Measurements from ENCODE around the gene NAGPA. TPM values are rescaled to one million over a fixed set of nuclear protein-coding genes. Genes with fewer than 3 reads are reported as not detected.

Gene NAGPA
- total and polyA plus RNA-seq, 7 experiments from 2014 or later: 17.8 to 42.9 (median 34.1) TPM

DNA sequence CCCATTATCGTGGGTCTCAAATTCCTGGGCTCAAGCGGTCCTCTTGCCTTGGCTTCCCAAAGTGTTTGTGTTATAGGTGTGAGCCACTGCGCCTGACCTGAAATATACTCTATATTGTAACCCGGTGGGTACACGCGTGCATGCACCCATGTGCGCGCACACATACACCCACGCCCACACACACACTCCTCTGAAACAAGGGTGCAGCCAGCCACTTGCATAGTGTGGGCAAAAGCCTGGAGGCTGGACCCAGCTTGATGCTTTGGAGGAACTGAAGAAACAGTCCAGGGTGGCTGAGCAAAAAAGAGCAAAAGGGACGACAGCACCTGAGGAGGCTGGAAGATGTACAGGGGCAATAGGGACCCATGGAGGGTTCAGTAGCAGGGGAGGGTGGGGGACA, 29.9 kb downstream of the NAGPA start:
- H3K9me3 Mint-ChIP-seq: no peaks in the 10 kb centered on the region
- H3K27me3 Mint-ChIP-seq: peaks cover 0 to 6% (median 3%) of the 10 kb centered on the region in 5 donors
- no peaks in the 10 kb centered on the region for H3K27me3 ChIP-seq (ENCODE audit: control insufficient read depth in 2 of 2, insufficient read depth in 2 of 2, low read length in 2 of 2)
- no peaks in the 10 kb centered on the region for H3K36me3 Mint-ChIP-seq
- no peak overlapping the region for H3K27ac Mint-ChIP-seq
- no peaks in the 10 kb centered on the region for H3K4me1 Mint-ChIP-seq
- no peaks in the 10 kb centered on the region for H3K9me3 ChIP-seq (ENCODE audit: control insufficient read depth in 2 of 3, low read length in 3 of 3)
- intact Hi-C loops (cut with micrococcal nuclease): no loop called here
- no peak overlapping the region for H3K4me3 Mint-ChIP-seq
- H3K4me1 ChIP-seq (ENCODE audit: control insufficient read depth in 2 of 2, insufficient read depth in 2 of 2, low read length in 2 of 2): no peaks in the 10 kb centered on the region
- CTCF ChIA-PET: interaction anchor here (0.6 kb wide), 1 partner anchor 851 kb away, joined by 3 read pairs; no protein-coding TSS in a partner anchor
- no peak for DNase-seq
- no peak overlapping the region for H3K4me3 ChIP-seq (ENCODE audit: low read length)
- no peak overlapping the region for H3K27ac ChIP-seq (ENCODE audit: low read depth, low read length)
- no peak for ATAC-seq
- H3K36me3 ChIP-seq (ENCODE audit: control insufficient read depth in 2 of 3, insufficient read depth in 3 of 3, low read length in 3 of 3): no peaks in the 10 kb centered on the region
- POLR2A ChIA-PET: no interaction called here

DNA sequence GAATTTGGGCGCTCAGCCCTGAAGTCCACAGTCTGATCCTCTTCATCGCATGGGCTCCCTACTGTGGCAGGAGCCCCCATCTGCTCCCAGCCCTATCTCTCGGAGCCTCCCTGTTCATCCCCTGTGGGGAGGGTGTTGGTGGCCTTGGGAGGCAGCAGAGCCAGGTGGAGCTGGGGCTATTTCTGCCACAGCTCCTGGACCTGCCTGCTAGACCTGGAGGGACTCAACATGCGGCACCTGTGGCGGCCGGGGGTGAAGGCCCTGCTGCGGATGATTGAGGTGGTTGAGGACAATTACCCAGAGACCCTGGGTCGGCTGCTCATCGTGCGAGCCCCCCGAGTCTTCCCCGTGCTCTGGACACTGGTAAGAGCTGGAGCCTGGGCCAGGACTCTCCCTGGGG, 30.5 kb downstream of the NAGPA start:
- Mint-ChIP-seq H3K27ac (no peak overlapping the region), H3K4me1 (no peaks in the 10 kb centered on the region), H3K4me3 (no peak overlapping the region), H3K27me3 (peaks cover 0 to 9% (median 4%) of the 10 kb centered on the region in 5 donors), H3K9me3 (no peaks in the 10 kb centered on the region), H3K36me3 (no peaks in the 10 kb centered on the region)
- Histone ChIP-seq H3K4me3 (ENCODE audit: low read length) (no peak overlapping the region), H3K36me3 (ENCODE audit: control insufficient read depth in 2 of 3, insufficient read depth in 3 of 3, low read length in 3 of 3) (no peaks in the 10 kb centered on the region), H3K27ac (ENCODE audit: low read depth, low read length) (no peak overlapping the region), H3K27me3 (ENCODE audit: control insufficient read depth in 2 of 2, insufficient read depth in 2 of 2, low read length in 2 of 2) (no peaks in the 10 kb centered on the region), H3K9me3 (ENCODE audit: control insufficient read depth in 2 of 3, low read length in 3 of 3) (no peaks in the 10 kb centered on the region), H3K4me1 (ENCODE audit: control insufficient read depth in 2 of 2, insufficient read depth in 2 of 2, low read length in 2 of 2) (no peaks in the 10 kb centered on the region)
- ChIA-PET POLR2A (no interaction called here), CTCF (no interaction called here)
- intact Hi-C loops (cut with micrococcal nuclease): no loop called here
- DNase-seq: no peak
- no peak for ATAC-seq

DNA sequence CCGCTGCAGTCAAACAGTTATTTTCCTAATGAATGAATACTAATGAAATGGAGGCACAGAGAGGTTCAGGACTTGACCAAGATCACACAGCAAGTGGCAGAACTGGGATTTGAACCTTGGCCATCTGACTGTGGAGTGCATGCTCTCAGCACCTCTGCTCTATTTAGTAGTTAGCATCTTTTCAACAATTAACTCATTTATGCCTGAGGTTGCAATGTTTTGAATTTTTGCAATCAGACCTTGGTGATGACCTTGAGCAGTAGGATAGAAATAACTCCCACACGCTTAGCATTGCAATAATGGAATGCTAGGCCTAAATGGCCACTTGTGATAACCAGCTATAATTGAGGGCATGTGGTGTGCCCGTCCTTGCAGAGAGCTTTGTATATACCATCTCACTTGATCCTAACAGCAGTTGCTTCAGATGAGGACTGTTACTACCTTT, 31.0 kb downstream of the NAGPA start:
- H3K4me1 ChIP-seq (ENCODE audit: control insufficient read depth in 2 of 2, insufficient read depth in 2 of 2, low read length in 2 of 2): no peaks in the 10 kb centered on the region
- H3K36me3 ChIP-seq (ENCODE audit: control insufficient read depth in 2 of 3, insufficient read depth in 3 of 3, low read length in 3 of 3): no peaks in the 10 kb centered on the region
- Mint-ChIP-seq H3K27ac (no peak overlapping the region), H3K27me3 (peaks cover 0 to 9% (median 4%) of the 10 kb centered on the region in 5 donors), H3K4me1 (no peaks in the 10 kb centered on the region), H3K9me3 (no peaks in the 10 kb centered on the region), H3K4me3 (no peak overlapping the region), H3K36me3 (no peaks in the 10 kb centered on the region)
- ChIA-PET POLR2A (no interaction called here), CTCF (interaction anchor here (0.5 kb wide), 1 partner anchor 49 kb away, joined by 4 read pairs; no protein-coding TSS in a partner anchor)
- ATAC-seq (no peak), DNase-seq (no peak)
- no peak overlapping the region for H3K4me3 ChIP-seq (ENCODE audit: low read length)
- no peak overlapping the region for H3K27ac ChIP-seq (ENCODE audit: low read depth, low read length)
- H3K27me3 ChIP-seq (ENCODE audit: control insufficient read depth in 2 of 2, insufficient read depth in 2 of 2, low read length in 2 of 2): no peaks in the 10 kb centered on the region
- no peaks in the 10 kb centered on the region for H3K9me3 ChIP-seq (ENCODE audit: control insufficient read depth in 2 of 3, low read length in 3 of 3)
- intact Hi-C loops (cut with micrococcal nuclease): no loop called here

DNA sequence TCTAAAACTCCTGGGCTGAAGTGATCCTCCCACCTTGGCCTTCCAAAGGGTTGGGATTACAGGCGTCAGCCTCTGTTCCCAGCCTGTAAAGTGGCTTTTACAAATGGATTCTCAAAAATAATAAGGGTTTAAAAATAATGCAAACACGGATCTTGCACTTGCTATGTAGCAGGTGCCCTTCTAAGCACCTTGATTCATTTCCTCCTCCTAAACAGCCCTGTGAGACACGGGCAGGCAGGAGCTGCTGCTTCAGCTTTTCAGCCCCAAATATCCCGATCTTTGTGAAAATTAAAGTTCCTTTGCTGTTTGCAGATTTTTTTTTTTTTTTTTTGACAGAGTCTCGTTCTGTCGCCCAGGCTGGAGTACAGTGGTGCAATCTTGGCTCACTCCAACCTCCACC, 31.7 kb downstream of the NAGPA start:
- no peak overlapping the region for H3K27ac ChIP-seq (ENCODE audit: low read depth, low read length)
- no peaks in the 10 kb centered on the region for H3K9me3 Mint-ChIP-seq
- DNase-seq (no peak), ATAC-seq (no peak)
- H3K27me3 ChIP-seq (ENCODE audit: control insufficient read depth in 2 of 2, insufficient read depth in 2 of 2, low read length in 2 of 2): no peaks in the 10 kb centered on the region
- H3K27ac Mint-ChIP-seq: no peak overlapping the region
- H3K27me3 Mint-ChIP-seq: peaks cover 0 to 14% (median 5%) of the 10 kb centered on the region in 5 donors
- H3K4me1 ChIP-seq (ENCODE audit: control insufficient read depth in 2 of 2, insufficient read depth in 2 of 2, low read length in 2 of 2): no peaks in the 10 kb centered on the region
- CTCF ChIA-PET: interaction anchor here (0.5 kb wide), 1 partner anchor 48 kb away, joined by 4 read pairs; no protein-coding TSS in a partner anchor
- H3K9me3 ChIP-seq (ENCODE audit: control insufficient read depth in 2 of 3, low read length in 3 of 3): no peaks in the 10 kb centered on the region
- H3K4me3 Mint-ChIP-seq: no peak overlapping the region
- intact Hi-C loops (cut with micrococcal nuclease): no loop called here
- POLR2A ChIA-PET: no interaction called here
- H3K36me3 Mint-ChIP-seq: no peaks in the 10 kb centered on the region
- H3K36me3 ChIP-seq (ENCODE audit: control insufficient read depth in 2 of 3, insufficient read depth in 3 of 3, low read length in 3 of 3): no peaks in the 10 kb centered on the region
- no peak overlapping the region for H3K4me3 ChIP-seq (ENCODE audit: low read length)
- no peaks in the 10 kb centered on the region for H3K4me1 Mint-ChIP-seq

DNA sequence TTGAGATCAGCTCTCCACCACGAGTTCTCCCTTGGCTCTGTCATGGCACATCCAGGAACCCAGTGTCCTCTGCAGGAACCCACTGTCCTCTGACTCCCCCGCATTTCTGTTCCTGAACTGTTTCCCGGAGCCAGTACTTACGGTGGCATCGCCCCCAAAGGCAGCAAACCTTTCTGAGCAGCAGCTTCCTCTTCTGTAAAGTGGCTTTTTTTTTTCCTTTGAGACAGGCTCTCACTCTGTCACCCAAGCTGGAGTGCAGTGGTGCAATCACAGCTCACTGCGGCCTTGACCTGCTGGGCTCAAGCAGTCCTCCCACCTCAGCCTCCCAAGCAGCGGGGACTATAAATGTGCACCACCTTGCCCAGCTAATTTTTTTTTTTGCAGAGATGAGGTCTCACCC, 32.2 kb downstream of the NAGPA start:
- Histone ChIP-seq H3K27me3 (ENCODE audit: control insufficient read depth in 2 of 2, insufficient read depth in 2 of 2, low read length in 2 of 2) (no peaks in the 10 kb centered on the region), H3K27ac (ENCODE audit: low read depth, low read length) (no peak overlapping the region), H3K9me3 (ENCODE audit: control insufficient read depth in 2 of 3, low read length in 3 of 3) (no peaks in the 10 kb centered on the region), H3K4me3 (ENCODE audit: low read length) (no peak overlapping the region), H3K4me1 (ENCODE audit: control insufficient read depth in 2 of 2, insufficient read depth in 2 of 2, low read length in 2 of 2) (no peaks in the 10 kb centered on the region), H3K36me3 (ENCODE audit: control insufficient read depth in 2 of 3, insufficient read depth in 3 of 3, low read length in 3 of 3) (no peaks in the 10 kb centered on the region)
- no peaks in the 10 kb centered on the region for H3K4me1 Mint-ChIP-seq
- CTCF ChIA-PET: interaction anchor here (0.7 kb wide), 1 partner anchor 60 kb away, joined by 3 read pairs; no protein-coding TSS in a partner anchor
- no peaks in the 10 kb centered on the region for H3K9me3 Mint-ChIP-seq
- no peak for DNase-seq
- H3K27me3 Mint-ChIP-seq: peaks cover 0 to 14% (median 9%) of the 10 kb centered on the region in 5 donors
- H3K27ac Mint-ChIP-seq: no peak overlapping the region
- no peaks in the 10 kb centered on the region for H3K36me3 Mint-ChIP-seq
- ATAC-seq: no peak
- intact Hi-C loops (cut with micrococcal nuclease): no loop called here
- H3K4me3 Mint-ChIP-seq: no peak overlapping the region
- POLR2A ChIA-PET: no interaction called here

DNA sequence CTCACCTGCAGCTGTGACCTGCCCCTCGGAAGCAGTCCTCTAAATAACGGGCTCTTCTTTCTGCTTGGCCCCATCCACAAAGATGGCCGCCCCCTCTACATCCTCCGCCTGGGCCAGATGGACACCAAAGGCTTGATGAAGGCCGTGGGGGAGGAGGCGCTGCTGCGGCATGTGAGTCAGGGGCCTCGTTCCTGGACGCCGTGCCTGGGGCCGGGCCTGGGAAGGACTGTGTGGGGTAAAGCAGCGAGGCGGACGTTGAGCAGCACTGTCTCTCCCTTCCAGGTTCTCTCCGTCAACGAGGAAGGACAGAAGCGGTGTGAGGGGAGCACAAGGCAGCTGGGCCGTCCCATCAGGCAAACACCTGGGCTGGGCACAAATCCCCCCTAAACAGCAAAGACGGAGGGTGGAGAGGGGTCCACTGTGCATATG, 33.1 kb downstream of the NAGPA start:
- Histone ChIP-seq H3K27ac (ENCODE audit: low read depth, low read length) (no peak overlapping the region), H3K4me3 (ENCODE audit: low read length) (no peak overlapping the region), H3K9me3 (ENCODE audit: control insufficient read depth in 2 of 3, low read length in 3 of 3) (no peaks in the 10 kb centered on the region), H3K27me3 (ENCODE audit: control insufficient read depth in 2 of 2, insufficient read depth in 2 of 2, low read length in 2 of 2) (no peaks in the 10 kb centered on the region), H3K4me1 (ENCODE audit: control insufficient read depth in 2 of 2, insufficient read depth in 2 of 2, low read length in 2 of 2) (no peaks in the 10 kb centered on the region), H3K36me3 (ENCODE audit: control insufficient read depth in 2 of 3, insufficient read depth in 3 of 3, low read length in 3 of 3) (no peaks in the 10 kb centered on the region)
- Mint-ChIP-seq H3K27ac (no peak overlapping the region), H3K36me3 (no peaks in the 10 kb centered on the region), H3K27me3 (peaks cover 0 to 21% (median 17%) of the 10 kb centered on the region in 5 donors), H3K4me1 (no peaks in the 10 kb centered on the region), H3K9me3 (no peaks in the 10 kb centered on the region), H3K4me3 (no peak overlapping the region)
- CTCF ChIA-PET: no interaction called here
- no peak for DNase-seq
- POLR2A ChIA-PET: no interaction called here
- intact Hi-C loops (cut with micrococcal nuclease): no loop called here
- no peak for ATAC-seq

DNA sequence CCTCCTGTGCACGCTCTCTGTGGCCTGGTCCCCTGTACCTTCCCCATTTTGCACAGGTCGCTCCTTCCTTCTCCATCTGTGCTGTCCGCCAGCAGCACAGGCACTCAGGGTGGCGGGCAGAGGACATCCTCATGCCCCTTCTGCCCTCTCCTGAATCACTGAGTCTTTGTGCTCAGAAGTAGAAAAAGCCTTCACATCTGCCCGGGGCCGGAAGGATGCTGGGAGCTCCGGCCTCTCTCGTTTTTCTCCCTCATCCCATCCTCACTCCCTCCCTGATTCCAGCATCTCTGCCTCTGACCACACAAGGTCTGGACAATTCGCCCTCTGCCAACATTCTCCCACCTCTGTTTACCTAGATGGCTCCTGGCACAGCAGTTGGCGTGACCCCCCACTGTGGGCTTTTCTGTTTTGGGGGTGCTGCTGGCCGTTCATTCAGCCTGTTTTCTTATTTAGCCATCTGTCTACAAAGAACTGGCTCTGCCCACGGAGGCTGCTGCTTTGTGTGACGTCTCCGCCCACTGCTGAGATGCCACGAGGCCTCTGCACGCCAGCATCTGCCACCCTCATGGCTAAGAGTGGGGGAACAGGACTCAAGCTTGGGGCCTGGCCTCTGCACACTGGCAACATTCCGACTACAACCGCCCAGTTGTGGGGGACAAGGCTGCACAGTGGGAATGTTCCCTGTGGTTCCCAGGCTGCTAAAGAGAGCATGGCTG, 38.9 kb downstream of the NAGPA start:
- no peaks in the 10 kb centered on the region for H3K4me1 Mint-ChIP-seq
- no peaks in the 10 kb centered on the region for H3K27me3 ChIP-seq (ENCODE audit: control insufficient read depth in 2 of 2, insufficient read depth in 2 of 2, low read length in 2 of 2)
- no peaks in the 10 kb centered on the region for H3K36me3 ChIP-seq (ENCODE audit: control insufficient read depth in 2 of 3, insufficient read depth in 3 of 3, low read length in 3 of 3)
- no peaks in the 10 kb centered on the region for H3K9me3 ChIP-seq (ENCODE audit: control insufficient read depth in 2 of 3, low read length in 3 of 3)
- no peak overlapping the region for H3K4me3 ChIP-seq (ENCODE audit: low read length)
- intact Hi-C loops (cut with micrococcal nuclease): no loop called here
- no peak overlapping the region for H3K27ac ChIP-seq (ENCODE audit: low read depth, low read length)
- ChIA-PET CTCF (no interaction called here), POLR2A (interaction anchor here (0.8 kb wide), 1 partner anchor 80 kb away, joined by 3 read pairs; no protein-coding TSS in a partner anchor)
- DNase-seq (no peak), ATAC-seq (no peak)
- H3K27me3 Mint-ChIP-seq: peaks cover 0 to 52% (median 33%) of the 10 kb centered on the region in 5 donors
- no peaks in the 10 kb centered on the region for H3K36me3 Mint-ChIP-seq
- H3K9me3 Mint-ChIP-seq: no peaks in the 10 kb centered on the region
- H3K4me1 ChIP-seq (ENCODE audit: control insufficient read depth in 2 of 2, insufficient read depth in 2 of 2, low read length in 2 of 2): no peaks in the 10 kb centered on the region
- no peak overlapping the region for H3K27ac Mint-ChIP-seq
- no peak overlapping the region for H3K4me3 Mint-ChIP-seq

Data from naive thymus-derived CD4-positive, alpha-beta T cell (primary cell).